NCI-H187 (cell line): ENCODE data around the gene FOXD2.

Source experiments
- DNase-seq, 2 experiments: peaks; one replicate each; lab custom pipeline; 2025; lab: John Stamatoyannopoulos, UW

Gene FOXD2

GRCh38 chr1:47468709-47469389, 31.0 kb downstream of the FOXD2 start:
- DNase-seq, result no peak

- no peak for DNase-seq
Measured at GRCh38 chr1:47469390-47469759, 31.5 kb downstream of the FOXD2 start.

GRCh38 chr1:47469910-47470309, 32.1 kb downstream of the FOXD2 start:
- DNase-seq, result no peak

GRCh38 chr1:47471163-47471562, 33.3 kb downstream of the FOXD2 start:
- no peak for DNase-seq

- DNase-seq, result no peak
Measured at GRCh38 chr1:47474278-47475193, 36.7 kb downstream of the FOXD2 start.

- no peak for DNase-seq
Measured at GRCh38 chr1:47477595-47478080, 39.8 kb downstream of the FOXD2 start.

- no peak for DNase-seq
Measured at GRCh38 chr1:47478090-47478489, 40.2 kb downstream of the FOXD2 start.

GRCh38 chr1:47479664-47480063, 41.8 kb downstream of the FOXD2 start:
- DNase-seq, result no peak

GRCh38 chr1:47481936-47482335, 44.1 kb downstream of the FOXD2 start:
- DNase-seq, result no peak

- no peak for DNase-seq
Measured at GRCh38 chr1:47482786-47483185, 44.9 kb downstream of the FOXD2 start.

- DNase-seq, result no peak
Measured at GRCh38 chr1:47483651-47484050, 45.8 kb downstream of the FOXD2 start.

- no peak for DNase-seq
Measured at GRCh38 chr1:47485817-47486216, 48.0 kb downstream of the FOXD2 start.

GRCh38 chr1:47487332-47487731, 49.5 kb downstream of the FOXD2 start:
- DNase-seq, result no peak

GRCh38 chr1:47487850-47488450, 50.1 kb downstream of the FOXD2 start:
- DNase-seq, result no peak
